ENCODE measurements around the gene LIMS1. TPM values are rescaled to one million over a fixed set of nuclear protein-coding genes. Genes with fewer than 3 reads are reported as not detected.
"Not testable (repeated sequence)": the region's sequence is repeated elsewhere in the genome, so short reads cannot be mapped to it uniquely, and the experiment has no call there.

LIMS1 gene
- total RNA-seq, 4 donors from 2014 or later, result 37.4 to 357 (median 112) TPM

DNA sequence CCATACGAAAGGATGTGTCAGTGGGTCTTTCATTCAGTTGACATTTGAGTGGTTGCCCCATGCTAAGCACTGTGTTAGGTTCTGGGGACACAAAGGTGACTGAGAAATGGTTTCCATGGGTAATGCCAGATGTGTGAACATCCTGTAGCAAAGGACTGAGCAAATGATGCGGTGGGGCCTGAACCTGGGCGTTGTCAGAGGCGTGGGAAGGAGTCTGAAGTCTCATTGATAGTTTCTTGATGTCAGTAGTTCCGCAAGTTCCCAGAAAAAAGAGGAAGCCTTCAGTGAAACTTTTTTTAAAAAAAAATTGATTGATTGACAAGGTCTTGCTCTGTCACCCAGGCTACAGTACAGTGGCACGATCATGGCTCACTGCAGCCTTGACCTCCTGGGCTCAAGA, 56.9 kb downstream of the LIMS1 start:
- intact Hi-C loops (cut with DNase I; ENCODE audit: low total_unique reads), result no loop called here
- Histone ChIP-seq H3K27ac (no peak overlapping the region), H3K4me1 (peaks cover 3 to 12% of the 10 kb centered on the region in 2 donors), H3K36me3 (no peaks in the 10 kb centered on the region), H3K4me3 (no peak overlapping the region), H3K27me3 (no peaks in the 10 kb centered on the region), H3K9me3 (no peaks in the 10 kb centered on the region)
- TF ChIP-seq, protein P1, sequence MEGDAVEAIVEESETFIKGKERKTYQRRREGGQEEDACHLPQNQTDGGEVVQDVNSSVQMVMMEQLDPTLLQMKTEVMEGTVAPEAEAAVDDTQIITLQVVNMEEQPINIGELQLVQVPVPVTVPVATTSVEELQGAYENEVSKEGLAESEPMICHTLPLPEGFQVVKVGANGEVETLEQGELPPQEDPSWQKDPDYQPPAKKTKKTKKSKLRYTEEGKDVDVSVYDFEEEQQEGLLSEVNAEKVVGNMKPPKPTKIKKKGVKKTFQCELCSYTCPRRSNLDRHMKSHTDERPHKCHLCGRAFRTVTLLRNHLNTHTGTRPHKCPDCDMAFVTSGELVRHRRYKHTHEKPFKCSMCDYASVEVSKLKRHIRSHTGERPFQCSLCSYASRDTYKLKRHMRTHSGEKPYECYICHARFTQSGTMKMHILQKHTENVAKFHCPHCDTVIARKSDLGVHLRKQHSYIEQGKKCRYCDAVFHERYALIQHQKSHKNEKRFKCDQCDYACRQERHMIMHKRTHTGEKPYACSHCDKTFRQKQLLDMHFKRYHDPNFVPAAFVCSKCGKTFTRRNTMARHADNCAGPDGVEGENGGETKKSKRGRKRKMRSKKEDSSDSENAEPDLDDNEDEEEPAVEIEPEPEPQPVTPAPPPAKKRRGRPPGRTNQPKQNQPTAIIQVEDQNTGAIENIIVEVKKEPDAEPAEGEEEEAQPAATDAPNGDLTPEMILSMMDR (IDR thresholded peaks at IDR 0.05), result no peak
- no peak for TF ChIP-seq POLR2A (IDR thresholded peaks at IDR 0.05)
- DNase-seq, result no peak

DNA sequence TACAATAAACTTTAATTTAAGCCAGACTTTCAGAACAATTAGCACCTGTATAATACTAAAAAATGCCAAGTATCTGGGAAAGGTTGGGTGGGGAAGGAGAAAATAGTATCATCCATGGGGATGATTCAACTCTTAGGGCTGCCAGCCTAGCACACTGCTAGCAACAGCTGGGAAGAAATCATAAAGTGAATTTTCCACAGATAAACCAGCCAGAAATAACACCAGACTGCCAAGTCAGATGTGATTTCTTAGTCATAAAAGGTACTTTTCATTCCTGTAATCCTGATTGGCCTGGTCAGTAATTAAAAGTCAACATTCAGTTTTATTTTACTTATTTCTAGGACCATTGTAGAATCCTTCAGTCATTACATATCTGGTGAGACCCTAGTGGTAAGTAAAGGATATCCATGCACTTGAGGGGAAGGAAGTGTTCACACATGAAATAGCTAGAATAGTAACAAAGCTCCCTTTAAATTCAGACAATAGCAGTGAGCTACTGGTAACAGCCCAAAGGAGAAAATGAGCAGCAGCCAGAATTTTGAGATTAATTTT, 59.4 kb downstream of the LIMS1 start:
- DNase-seq, result no peak
- peak overlapping the region; percentile 60 to 74 for H3K27ac ChIP-seq
- H3K36me3 ChIP-seq, result no peaks in the 10 kb centered on the region
- H3K27me3 ChIP-seq, result no peaks in the 10 kb centered on the region
- peaks cover 0 to 12% of the 10 kb centered on the region in 2 donors for H3K4me1 ChIP-seq
- no peak overlapping the region for H3K4me3 ChIP-seq
- intact Hi-C loops (cut with DNase I; ENCODE audit: low total_unique reads), result no loop called here
- no peaks in the 10 kb centered on the region for H3K9me3 ChIP-seq
- no peak for TF ChIP-seq POLR2A (IDR thresholded peaks at IDR 0.05)
- TF ChIP-seq, protein P1 (IDR thresholded peaks at IDR 0.05), result peak in 1 of 4 experiments; percentile 10

DNA sequence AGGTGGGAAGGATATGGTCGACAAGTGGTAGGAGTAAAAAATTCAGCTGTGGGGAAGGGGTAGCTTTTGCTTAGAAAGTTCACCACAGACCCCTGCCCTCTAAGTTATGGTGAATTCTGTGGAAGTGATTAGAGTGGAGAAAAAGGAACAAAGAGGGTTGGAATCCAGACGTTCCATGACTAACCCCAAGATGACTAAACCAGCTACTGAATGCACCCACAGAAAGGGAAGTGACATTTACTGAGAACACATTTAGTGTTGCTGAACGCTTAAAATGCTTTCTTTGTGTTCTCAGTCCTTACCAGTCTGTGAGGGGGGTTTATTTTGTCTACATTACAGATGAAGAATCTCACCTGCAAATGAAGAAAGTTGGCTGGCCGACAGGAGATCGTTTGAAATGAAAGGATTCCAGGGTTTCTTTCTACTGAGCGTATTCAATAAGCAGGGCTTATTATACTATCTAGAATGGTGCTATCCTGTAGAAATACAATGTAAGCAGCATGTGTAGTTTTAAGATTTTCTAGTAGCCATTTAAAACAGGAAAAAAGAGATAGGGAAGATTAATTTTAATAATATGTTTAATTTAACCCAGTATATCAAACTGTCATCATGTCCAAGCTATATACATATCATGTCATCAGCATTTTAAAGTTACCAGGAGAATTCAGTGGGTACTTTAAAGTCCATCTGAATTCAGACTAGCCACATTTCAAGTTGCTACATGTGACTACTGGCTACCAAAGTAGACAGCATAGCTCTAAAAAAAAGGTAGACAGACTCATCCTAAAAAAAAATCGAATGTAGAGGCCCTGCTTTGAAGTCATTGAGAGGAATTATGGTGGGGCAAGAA, 60.1 kb downstream of the LIMS1 start:
- Histone ChIP-seq H3K4me3 (no peak overlapping the region), H3K27me3 (no peaks in the 10 kb centered on the region), H3K36me3 (no peaks in the 10 kb centered on the region), H3K27ac (peak overlapping the region; percentile 60 to 74), H3K4me1 (peaks cover 0 to 12% of the 10 kb centered on the region in 2 donors), H3K9me3 (no peaks in the 10 kb centered on the region)
- intact Hi-C loops (cut with DNase I; ENCODE audit: low total_unique reads), result no loop called here
- TF ChIP-seq, protein P1 (IDR thresholded peaks at IDR 0.05), result no peak
- TF ChIP-seq POLR2A (IDR thresholded peaks at IDR 0.05), result no peak
- no peak for DNase-seq

DNA sequence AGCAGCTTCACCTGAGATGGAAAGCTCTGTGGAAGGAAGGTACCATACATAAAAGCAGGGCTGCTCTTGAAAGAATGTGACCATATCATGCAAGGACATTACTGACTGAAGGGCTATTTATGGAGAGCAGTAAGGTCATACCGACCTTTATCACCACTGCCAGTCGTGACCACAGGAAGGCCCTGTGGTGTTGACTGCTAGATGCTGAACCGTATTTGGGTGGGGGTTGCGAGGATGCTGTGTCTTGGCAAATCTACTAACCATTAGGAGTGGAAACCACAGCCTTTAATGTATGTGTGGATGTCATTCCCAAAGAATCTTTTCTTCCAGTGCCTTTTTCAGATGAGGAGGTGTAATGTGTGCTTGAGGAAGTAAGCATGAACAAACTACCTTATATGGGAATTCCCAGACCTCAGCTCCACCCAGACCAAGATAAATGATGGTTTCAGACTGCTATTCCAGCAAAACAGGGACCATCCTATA, 60.8 kb downstream of the LIMS1 start:
- TF ChIP-seq POLR2A (IDR thresholded peaks at IDR 0.05), result no peak
- TF ChIP-seq, protein P1 (IDR thresholded peaks at IDR 0.05), result no peak
- Histone ChIP-seq H3K27ac (peak overlapping the region; percentile 60 to 74), H3K4me3 (no peak overlapping the region), H3K9me3 (no peaks in the 10 kb centered on the region), H3K4me1 (peaks cover 0 to 12% of the 10 kb centered on the region in 2 donors), H3K36me3 (no peaks in the 10 kb centered on the region), H3K27me3 (no peaks in the 10 kb centered on the region)
- intact Hi-C loops (cut with DNase I; ENCODE audit: low total_unique reads), result no loop called here
- no peak for DNase-seq

DNA sequence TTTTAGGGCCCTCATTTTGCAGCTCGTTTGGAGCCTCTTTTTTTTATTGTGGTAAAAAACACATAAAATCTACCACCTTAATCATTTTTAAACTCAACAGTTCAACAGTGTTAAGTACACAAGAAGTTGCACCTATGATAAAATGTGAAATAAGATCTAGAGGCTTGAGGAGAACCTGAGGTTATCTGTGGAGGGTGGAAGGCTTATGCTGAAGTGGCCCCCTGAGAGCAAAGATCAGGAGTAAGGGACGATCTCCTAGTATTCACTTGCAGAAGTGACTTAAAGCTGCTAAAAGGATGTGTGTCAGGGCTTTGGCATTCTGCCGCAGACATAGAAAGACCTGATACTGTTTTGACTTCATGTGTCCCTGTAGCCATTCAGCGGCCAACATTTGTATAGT, 61.5 kb downstream of the LIMS1 start:
- DNase-seq; H3K4me3 ChIP-seq; intact Hi-C loops (cut with DNase I; ENCODE audit: low total_unique reads); H3K36me3 ChIP-seq; H3K9me3 ChIP-seq; H3K27me3 ChIP-seq: not testable (repeated sequence)
- Histone ChIP-seq H3K27ac (peak overlapping the region; percentile 60 to 74), H3K4me1 (peaks cover 0 to 12% of the 10 kb centered on the region in 2 donors)
